Esophagus muscularis mucosa (tissue), 4 donors: Measurements from ENCODE around the gene GALNS.

Experiments
- EP300 ChIP-seq: sonication (generic); formaldehyde crosslinking; IDR thresholded peaks from one replicate; pipeline ENCODE4 v1.6.1; 2017; ENCODE audit warnings: antibody characterized with exemption
- POLR2A ChIP-seq: fragments of 450-650 bp; IDR thresholded peaks from one replicate; pipeline ENCODE4 v1.6.1; 2017; ENCODE audit warnings: antibody characterized with exemption, moderate library complexity, mild to moderate bottlenecking, low read depth
- TF ChIP-seq, protein P1 (sequence below), 3 experiments: fragments of 200-600 bp in 2 of 3; fragments of 450-650 bp in 1 of 3; sonication (generic) in 2 of 3; IDR thresholded peaks; one replicate each; pipeline ENCODE4 v1.5.1; 2017 to 2019; ENCODE audit warnings: antibody characterized with exemption in 3 of 3, mild to moderate bottlenecking in 2 of 3, moderate library complexity in 1 of 3

DNA sequence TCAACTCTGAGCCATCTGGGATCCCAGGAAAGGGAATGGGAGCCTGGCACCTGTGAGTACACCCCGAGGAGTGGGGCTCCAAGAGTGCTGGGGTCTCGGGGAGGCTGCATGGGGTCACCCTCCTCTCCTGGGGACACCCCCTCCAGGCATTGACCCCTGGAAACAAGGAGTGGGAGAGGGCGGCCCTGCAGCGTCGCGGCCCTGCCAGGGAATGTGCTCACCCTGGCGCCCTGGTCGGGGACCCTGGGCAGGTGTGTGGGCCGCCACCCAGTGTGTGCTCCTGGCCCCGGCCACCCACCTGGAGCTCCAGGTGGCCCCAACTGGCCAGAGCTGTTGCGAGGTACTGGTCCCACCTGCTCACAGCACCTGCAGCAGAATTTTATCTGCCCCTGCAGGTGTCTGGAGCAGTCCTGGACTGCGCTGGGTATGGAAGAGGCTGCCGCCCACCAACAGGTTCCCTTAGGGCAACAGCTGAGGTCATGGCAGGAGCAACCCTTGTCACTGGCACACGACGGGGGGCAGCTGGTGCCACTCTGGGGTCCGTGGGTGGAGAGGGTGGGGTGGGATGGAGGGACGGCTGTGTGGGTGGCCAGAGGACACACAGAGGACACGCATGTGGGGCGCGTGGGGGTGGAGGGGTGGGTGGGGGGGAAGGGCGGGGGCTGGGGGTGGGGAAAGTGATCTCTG is 15.1 kb upstream of the GALNS start:
- TF ChIP-seq EP300 (no peak), POLR2A (no peak)
- TF ChIP-seq, protein P1, sequence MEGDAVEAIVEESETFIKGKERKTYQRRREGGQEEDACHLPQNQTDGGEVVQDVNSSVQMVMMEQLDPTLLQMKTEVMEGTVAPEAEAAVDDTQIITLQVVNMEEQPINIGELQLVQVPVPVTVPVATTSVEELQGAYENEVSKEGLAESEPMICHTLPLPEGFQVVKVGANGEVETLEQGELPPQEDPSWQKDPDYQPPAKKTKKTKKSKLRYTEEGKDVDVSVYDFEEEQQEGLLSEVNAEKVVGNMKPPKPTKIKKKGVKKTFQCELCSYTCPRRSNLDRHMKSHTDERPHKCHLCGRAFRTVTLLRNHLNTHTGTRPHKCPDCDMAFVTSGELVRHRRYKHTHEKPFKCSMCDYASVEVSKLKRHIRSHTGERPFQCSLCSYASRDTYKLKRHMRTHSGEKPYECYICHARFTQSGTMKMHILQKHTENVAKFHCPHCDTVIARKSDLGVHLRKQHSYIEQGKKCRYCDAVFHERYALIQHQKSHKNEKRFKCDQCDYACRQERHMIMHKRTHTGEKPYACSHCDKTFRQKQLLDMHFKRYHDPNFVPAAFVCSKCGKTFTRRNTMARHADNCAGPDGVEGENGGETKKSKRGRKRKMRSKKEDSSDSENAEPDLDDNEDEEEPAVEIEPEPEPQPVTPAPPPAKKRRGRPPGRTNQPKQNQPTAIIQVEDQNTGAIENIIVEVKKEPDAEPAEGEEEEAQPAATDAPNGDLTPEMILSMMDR (IDR thresholded peaks at IDR 0.05): no peak
